Kidney glomerular epithelial cell (primary cell): ENCODE measurements around the gene BST1.
A peak's percentile ranks its signal among the peaks of the same experiment; 100 is the strongest.
"Not testable (repeated sequence)": the region's sequence is repeated elsewhere in the genome, so short reads cannot be mapped to it uniquely, and the experiment has no call there.

Experiments used
- DNase-seq: peaks from one replicate; lab custom pipeline; 2025; lab: John Stamatoyannopoulos, UW

BST1 gene

DNA sequence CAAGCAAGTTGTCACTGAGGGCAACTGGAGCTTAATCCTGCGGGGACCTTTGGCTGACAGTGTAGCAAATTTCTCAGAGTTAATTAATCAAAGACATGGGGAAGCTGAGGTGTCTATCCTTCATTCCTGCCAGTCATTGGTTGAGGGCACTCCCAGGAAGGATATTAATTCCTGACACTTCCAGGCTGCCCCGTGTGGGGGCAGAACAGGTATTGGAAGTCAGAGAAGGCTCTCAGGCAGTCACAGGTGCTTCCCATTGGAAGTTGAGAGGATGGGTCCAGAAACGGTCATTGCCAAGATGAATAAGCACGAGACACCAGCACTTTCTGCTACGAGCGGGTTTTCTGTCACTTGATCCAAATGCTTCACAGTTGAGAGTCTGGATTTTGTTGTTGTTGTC is 46.1 kb downstream of the BST1 start:
- DNase-seq = no peak

- DNase-seq = no peak
These were observed 48.3 kb downstream of the BST1 start for GRCh38 chr4:15751153-15751552.

GRCh38 chr4:15753081-15753480 is 50.2 kb downstream of the BST1 start:
- DNase-seq = no peak

DNA sequence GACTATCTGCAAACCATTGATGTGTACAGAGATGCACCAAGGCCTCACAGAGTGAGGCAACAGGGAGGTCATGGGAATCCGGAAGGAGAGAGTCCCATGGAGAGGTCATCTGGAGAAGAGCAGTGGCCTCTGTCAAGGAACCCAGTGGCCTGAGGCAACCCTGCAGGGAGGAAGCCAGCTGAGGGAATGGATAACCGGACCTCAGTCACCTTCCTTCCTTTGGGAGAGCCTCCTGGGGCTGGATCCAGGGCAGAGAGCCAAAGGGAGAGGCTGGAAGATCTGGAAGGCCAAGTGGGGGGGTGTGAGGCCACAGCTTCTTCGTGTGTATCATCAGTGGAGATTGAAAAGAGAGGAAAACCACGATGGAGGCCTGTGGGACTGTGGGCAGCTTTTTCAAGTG is 50.9 kb downstream of the BST1 start:
- no peak for DNase-seq

DNA sequence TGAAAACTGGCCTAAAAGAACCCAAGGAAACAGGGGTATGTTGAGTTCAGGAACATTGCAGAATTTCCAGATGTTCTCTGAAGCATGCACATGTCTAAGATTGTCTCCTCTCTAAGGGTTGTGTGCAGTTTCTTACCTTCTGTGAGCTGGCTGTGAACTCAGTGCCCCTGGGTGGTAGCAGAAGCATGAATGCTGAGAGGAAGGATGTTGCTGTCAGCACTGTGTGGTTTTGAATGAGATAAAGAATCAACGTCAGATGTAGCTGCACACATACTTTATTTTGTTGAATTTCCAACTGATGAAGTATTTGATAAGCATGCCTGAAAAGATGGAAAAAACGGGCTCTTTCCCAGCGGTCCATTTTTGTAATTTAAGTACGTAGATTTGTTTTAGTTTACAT is 51.5 kb downstream of the BST1 start:
- no peak for DNase-seq

GRCh38 chr4:15755321-15756155 is 52.7 kb downstream of the BST1 start:
- DNase-seq = peak; percentile 71

GRCh38 chr4:15756361-15756861 is 53.5 kb downstream of the BST1 start:
- peak; percentile 62 for DNase-seq

DNA sequence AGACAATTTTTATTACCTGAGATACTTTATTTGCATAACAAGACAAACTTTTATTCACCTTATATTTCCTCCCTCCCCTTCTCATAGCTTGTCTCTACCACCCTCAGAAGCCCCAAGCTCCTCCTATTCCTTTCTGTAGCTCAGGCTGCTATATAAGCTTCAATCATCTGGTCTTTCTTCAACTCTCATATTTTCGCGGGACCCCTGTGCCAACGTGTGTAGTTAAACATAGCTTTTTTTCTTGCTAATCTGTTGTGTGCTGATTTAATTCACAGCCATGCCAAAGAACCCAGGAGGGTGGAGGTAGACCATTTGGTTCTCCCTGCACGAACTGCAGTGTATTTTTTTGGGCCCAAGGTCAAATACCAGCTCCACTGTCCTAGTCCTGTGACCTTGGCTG is 54.2 kb downstream of the BST1 start:
- DNase-seq = no peak

- DNase-seq = no peak
These were observed 55.4 kb downstream of the BST1 start for GRCh38 chr4:15758294-15758693.

- DNase-seq = not testable (repeated sequence)
These were observed 59.6 kb downstream of the BST1 start for GRCh38 chr4:15762460-15762859.

GRCh38 chr4:15765391-15765790 is 62.5 kb downstream of the BST1 start:
- no peak for DNase-seq

DNA sequence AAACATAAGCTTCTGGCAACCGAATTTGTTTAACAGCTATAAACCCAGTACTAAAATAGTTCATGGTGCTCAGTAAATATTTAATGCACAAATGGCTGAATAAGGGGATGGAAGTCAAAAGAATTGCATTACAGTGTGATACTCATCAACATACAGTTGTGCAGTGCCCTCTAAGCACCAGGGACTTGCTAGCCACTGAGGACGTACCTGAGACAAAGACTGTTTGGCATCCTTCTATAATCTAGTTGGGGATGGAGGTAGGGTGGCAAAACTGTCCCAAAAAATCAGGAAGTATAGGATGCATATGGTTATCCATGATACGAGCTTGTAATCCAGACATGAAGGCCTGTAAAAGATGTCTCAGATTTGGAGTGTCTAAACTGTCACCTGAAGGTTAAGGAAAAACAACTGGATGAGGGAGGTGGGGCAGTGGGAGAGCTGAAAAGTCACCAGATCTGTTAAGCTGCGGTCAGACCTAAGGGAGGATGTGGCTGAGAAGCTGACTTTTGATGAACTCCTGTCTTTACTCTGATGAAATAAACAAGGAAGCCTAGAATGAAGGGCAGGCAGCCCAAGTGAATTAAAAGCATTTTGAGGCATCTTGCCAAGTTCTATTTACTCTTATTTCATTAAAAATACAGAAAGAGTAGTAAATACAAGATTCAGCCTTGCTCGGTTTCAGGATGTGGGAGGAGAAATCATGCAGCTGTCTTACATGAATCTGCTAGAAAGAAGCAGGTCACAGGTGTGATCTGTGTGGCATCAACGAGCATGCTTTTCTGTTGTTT is 63.2 kb downstream of the BST1 start:
- DNase-seq = no peak

GRCh38 chr4:15766821-15767220 is 64.0 kb downstream of the BST1 start:
- DNase-seq = no peak

- DNase-seq = no peak
These were observed 66.3 kb downstream of the BST1 start for GRCh38 chr4:15769202-15769601.

DNA sequence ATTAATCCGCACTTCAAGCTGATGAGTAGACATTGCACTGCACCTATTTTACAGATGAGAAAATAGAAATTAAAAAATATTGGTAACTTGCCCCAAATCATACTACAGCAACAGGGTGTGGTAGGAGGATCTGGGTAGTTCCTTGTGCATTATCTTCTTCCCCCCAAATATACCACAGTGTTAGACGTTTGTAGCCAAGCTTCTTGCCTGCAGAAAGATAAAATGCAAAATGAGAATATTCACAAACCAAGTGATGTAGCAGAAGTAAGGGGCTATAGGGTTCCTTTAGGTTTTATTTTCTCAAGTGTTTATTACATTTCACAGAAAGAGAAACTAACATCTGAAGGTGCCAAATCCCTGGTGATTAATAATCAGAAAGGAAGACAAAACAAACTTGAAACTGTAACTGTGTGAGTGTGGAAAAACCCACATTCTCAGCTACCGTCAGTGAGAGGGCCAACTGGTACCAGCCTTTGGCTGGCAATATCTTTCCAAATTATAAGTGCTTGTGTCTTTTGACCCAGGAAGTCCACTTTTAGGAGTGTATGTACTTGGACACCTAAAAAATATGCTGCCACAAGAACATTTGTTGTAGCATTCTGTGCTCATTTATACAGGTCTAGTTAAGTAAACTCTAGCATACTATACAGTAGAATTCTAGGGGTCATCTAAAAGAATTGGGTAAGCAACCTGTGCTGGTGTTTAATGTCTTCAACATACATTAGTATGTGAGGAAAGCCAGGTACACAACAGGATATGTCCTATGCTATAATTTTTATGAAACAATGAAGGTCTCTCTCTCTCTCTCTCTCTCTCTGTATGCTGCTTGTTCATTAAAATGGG is 68.6 kb downstream of the BST1 start:
- no peak for DNase-seq

DNA sequence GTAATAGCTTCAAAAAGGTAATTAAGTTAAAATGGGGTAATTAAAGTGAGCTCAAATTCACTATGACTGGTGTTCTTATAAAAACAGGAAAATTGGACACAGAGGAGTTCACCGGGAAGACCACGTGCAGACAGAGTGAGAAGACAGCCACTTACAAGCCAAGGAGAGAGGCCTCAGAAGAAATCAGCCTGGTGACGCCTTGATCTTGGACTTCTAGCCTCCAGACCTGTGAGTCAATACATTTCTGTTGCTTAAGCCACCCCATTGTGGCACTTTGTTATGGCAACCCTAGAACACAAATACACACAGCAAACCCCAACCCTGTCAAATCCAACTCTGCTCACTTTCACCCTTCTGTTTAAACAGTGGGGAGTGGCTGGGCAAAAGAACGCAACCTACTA is 71.2 kb downstream of the BST1 start:
- DNase-seq = no peak

GRCh38 chr4:15776871-15777648 is 74.2 kb downstream of the BST1 start:
- DNase-seq = no peak

GRCh38 chr4:15777697-15778288 is 74.9 kb downstream of the BST1 start:
- DNase-seq = no peak

- peak; percentile 17 for DNase-seq
These were observed 75.7 kb downstream of the BST1 start, which contains the start of gene CD38 for GRCh38 chr4:15778289-15779241. Gene CD38, plus strand, starts transcription at chr4:15778328. Its CDS starts 87 bp downstream, at chr4:15778415.

- peak; percentile 19 for DNase-seq
These were observed 76.4 kb downstream of the BST1 start for GRCh38 chr4:15779306-15779705.
